Testis (tissue), 2 donors: ENCODE data around the gene MON2.

ENCODE experiments used
- POLR2A ChIP-seq: fragments of 450-650 bp; IDR thresholded peaks from one replicate; pipeline ENCODE4 v1.6.1; 2017; ENCODE audit warnings: antibody characterized with exemption, mild to moderate bottlenecking, moderate library complexity
- TF ChIP-seq, protein P1 (sequence below), 3 experiments: fragments of 450-650 bp in 2 of 3; fragments of 200-600 bp in 1 of 3; sonication (generic) in 1 of 3; IDR thresholded peaks; one replicate each; pipeline ENCODE4 v1.5.1; 2016 to 2019; ENCODE audit warnings: antibody characterized with exemption in 3 of 3, mild to moderate bottlenecking in 2 of 3, moderate library complexity in 1 of 3

DNA sequence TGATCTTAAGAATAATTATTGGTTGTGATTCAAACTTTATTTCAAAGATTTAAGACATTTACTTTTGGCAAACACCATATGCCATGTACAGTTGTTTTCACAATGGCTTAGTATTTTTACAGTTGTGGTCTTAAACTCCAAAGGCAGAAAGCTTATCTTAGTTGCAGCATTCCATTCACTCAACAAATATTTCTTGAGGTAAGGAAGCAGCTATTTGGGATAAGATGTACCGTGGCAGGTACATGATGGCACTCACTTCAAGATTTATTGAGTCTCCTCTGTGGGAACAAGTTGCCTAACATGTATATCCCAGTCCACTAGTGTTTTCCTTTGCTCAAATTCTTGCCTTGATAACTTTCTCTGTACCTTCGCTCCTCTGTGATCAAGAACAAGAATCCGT lies 8.0 kb upstream of the MON2 start:
- no peak for TF ChIP-seq POLR2A
- TF ChIP-seq, protein P1, sequence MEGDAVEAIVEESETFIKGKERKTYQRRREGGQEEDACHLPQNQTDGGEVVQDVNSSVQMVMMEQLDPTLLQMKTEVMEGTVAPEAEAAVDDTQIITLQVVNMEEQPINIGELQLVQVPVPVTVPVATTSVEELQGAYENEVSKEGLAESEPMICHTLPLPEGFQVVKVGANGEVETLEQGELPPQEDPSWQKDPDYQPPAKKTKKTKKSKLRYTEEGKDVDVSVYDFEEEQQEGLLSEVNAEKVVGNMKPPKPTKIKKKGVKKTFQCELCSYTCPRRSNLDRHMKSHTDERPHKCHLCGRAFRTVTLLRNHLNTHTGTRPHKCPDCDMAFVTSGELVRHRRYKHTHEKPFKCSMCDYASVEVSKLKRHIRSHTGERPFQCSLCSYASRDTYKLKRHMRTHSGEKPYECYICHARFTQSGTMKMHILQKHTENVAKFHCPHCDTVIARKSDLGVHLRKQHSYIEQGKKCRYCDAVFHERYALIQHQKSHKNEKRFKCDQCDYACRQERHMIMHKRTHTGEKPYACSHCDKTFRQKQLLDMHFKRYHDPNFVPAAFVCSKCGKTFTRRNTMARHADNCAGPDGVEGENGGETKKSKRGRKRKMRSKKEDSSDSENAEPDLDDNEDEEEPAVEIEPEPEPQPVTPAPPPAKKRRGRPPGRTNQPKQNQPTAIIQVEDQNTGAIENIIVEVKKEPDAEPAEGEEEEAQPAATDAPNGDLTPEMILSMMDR (IDR thresholded peaks at IDR 0.05): no peak
